GM10248 (cell line): ENCODE results near the gene AKAP13.

Experiments used
- CTCF ChIA-PET: fragments of 300-600 bp; sonication (Branson Sonifier 250); formaldehyde crosslinking; extraction: SDS; loops from one replicate; lab custom pipeline; 2021; ENCODE audit warnings: antibody characterized with exemption; lab: Yijun Ruan, JAX
- POLR2A ChIA-PET: fragments of 350-650 bp; sonication (Branson Sonifier 250); formaldehyde crosslinking; extraction: SDS; loops from one replicate; lab custom pipeline; 2020; ENCODE audit warnings: antibody characterized with exemption; lab: Yijun Ruan, JAX
- DNase-seq: peaks from one replicate; pipeline ENCODE4 v3.0.0; 2012; ENCODE audit errors: extremely low spot score
- TF ChIP-seq, protein P1 (sequence below): IDR thresholded peaks from 2 replicates; pipeline ENCODE4 v1.5.1; 2012; ENCODE audit warnings: mild to moderate bottlenecking, low read depth; ENCODE audit errors: extremely low read depth, missing control alignments, control extremely low read depth

Gene AKAP13

DNA sequence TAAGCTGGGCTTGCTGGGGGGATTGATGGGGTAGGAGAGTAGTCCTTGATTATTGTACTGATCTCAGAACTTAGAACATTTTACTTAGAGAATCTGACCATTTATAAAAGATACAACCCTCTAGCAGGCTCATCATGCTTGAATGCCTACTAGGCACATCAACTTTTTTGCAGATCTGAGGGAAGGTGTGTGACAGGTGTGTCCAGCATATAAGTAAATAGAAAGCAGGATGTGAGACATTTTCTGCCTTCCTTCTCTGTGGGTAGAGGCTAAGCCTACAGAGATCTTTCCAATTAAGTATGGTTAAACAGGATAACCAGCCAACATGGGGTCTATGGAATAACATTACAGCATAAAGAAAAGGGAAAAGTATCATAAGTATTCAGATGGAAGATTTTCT, 159.1 kb downstream of the AKAP13 start:
- POLR2A ChIA-PET: no interaction called here
- DNase-seq: no peak
- TF ChIP-seq, protein P1, sequence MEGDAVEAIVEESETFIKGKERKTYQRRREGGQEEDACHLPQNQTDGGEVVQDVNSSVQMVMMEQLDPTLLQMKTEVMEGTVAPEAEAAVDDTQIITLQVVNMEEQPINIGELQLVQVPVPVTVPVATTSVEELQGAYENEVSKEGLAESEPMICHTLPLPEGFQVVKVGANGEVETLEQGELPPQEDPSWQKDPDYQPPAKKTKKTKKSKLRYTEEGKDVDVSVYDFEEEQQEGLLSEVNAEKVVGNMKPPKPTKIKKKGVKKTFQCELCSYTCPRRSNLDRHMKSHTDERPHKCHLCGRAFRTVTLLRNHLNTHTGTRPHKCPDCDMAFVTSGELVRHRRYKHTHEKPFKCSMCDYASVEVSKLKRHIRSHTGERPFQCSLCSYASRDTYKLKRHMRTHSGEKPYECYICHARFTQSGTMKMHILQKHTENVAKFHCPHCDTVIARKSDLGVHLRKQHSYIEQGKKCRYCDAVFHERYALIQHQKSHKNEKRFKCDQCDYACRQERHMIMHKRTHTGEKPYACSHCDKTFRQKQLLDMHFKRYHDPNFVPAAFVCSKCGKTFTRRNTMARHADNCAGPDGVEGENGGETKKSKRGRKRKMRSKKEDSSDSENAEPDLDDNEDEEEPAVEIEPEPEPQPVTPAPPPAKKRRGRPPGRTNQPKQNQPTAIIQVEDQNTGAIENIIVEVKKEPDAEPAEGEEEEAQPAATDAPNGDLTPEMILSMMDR: no peak
- CTCF ChIA-PET: interaction anchor here (2.5 kb wide), 1 partner anchor 16 kb away, joined by 10 read pairs; no protein-coding TSS in a partner anchor

DNA sequence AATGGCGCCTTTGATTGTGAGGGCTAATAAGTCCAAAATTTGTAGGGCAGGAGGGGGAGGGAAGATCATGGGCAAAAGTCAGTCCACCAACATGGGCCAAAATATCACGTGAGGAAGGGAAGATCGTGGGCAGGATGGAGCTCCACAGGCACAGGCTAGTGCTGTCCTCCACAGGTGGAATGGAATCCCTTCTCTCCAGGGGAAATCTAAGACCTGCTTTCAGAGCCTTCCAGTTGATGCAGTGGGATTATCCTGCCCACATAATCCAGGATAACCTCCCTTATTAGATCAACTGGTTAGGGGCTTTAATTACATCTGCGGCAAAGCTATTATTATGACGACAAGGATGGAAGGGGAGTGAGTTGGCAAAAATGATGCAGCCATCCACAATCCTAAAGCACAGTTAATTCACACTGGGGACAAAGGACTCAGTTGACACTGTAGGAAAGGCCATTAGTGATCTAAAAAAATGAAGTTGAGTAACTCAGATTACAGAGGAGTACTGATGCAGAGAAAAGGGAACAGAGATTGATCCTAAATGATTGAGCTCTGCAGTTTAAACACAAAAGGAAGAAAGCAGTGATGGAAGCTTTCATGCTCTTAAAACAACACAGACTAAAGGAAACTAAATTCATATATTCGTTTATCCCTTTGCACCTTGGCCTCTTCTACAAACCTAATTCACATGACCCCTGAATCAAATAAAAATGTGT, 159.8 kb downstream of the AKAP13 start:
- CTCF ChIA-PET: interaction anchor here (2.5 kb wide), 1 partner anchor 15 kb away, joined by 10 read pairs; no protein-coding TSS in a partner anchor
- POLR2A ChIA-PET: no interaction called here
- DNase-seq: no peak
- TF ChIP-seq, protein P1: no peak

DNA sequence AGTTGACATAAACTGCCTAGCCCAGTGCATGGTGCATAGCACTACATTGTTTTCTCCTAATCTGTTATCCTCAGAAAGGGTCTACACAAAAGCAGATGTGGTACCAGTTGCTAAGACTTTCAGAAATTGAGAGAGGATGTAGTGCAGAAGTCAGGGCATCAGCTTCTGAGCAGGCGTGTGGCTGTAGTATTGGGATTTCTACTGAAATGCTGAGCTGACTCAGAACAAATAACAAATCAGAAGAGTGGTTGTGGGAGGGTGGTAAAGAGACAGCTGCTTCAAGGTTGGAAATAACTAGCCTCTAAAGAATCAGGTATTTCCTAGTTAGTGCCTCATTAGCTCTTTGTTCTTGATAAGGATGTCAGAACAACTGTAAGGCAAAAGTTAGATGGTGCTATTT, 161.3 kb downstream of the AKAP13 start:
- CTCF ChIA-PET: interaction anchor here (1.0 to 1.5 kb wide), 6 partner anchors 8 to 36 kb away, joined by 3 to 7 read pairs (median 4); no protein-coding TSS in a partner anchor
- peak; percentile 41 for DNase-seq
- TF ChIP-seq, protein P1: no peak
- POLR2A ChIA-PET: no interaction called here

DNA sequence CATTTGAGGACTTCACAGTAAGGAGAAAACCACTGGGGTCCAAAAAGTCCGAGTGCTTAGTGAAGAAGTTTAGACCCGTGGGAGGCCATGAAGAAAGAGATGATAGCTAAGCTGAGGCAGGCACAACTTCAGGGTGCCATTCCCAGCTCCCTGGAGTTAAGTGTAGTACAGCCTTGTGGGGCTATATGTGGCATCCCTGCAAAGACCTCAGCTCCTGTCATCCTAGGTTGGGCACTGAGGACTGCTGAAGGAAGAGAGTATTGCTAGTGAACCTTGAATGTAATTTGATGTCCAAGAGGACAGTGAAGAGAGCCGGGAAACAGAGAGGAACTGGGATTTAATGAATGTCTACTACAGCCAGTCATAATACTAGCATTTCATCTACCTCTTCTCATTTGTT, 162.1 kb downstream of the AKAP13 start:
- ChIA-PET POLR2A (no interaction called here), CTCF (interaction anchor here (1.0 to 1.6 kb wide), 7 partner anchors 9 to 48 kb away, joined by 3 to 7 read pairs (median 4); no protein-coding TSS in a partner anchor)
- no peak for DNase-seq
- TF ChIP-seq, protein P1: no peak

DNA sequence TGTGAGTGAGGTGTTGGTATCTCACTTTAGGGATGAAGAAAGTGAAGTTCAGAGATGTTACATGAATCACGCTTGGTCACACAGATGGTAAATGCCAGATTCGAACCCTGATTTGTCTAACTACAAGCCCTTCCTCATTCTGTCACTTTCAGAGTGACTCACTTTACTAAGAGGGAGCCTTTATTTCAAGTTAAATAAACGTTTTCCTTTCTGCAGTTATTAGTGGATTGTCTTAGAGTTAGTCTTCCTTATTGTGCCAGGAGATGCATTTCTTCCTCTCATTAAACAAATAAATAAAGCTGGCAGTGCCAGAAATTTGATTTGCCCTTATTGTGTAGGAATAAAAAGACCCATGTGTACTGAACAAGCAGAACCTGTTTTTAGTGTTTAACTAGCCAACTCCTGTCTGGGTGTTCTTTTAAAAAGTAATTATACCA, 162.5 kb downstream of the AKAP13 start:
- DNase-seq: no peak
- ChIA-PET POLR2A (no interaction called here), CTCF (interaction anchor here (0.7 to 2.2 kb wide), 10 partner anchors 9 to 56 kb away, joined by 3 to 8 read pairs (median 3); no protein-coding TSS in a partner anchor)

DNA sequence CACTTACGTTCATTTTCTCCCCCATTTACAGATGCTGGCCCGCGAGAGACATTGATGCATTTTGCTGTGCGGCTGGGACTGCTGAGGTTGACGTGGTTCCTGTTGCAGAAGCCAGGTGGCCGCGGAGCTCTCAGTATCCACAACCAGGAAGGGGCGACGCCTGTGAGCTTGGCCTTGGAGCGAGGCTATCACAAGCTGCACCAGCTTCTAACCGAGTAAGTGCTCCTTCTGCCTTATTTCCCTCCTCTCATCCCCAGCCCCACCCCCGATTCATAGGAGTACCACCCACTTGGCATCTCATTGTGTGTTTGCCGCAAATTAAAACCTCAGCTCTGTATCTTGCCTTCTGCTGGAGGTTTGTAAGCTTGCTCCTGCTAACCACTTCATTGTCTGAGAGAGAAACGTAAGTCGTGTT, 163.3 kb downstream of the AKAP13 start:
- CTCF ChIA-PET: interaction anchor here (0.7 to 2.2 kb wide), 7 partner anchors 11 to 255 kb away, joined by 3 to 8 read pairs (median 3); no protein-coding TSS in a partner anchor
- POLR2A ChIA-PET: no interaction called here
- DNase-seq: no peak
- TF ChIP-seq, protein P1: no peak

More for the DNA sequence above, 162.5 kb downstream of the AKAP13 start:
- TF ChIP-seq, protein P1: no peak
